RWPE2 (cell line): ENCODE data around the gene NDUFB5.
A peak's percentile ranks its signal among the peaks of the same experiment; 100 is the strongest.

Source experiments
- ATAC-seq: fragments of 200-7000 bp; cut with Tn5 transposase; 3 replicates; pipeline ENCODE4 v1.9.1; 2021; ENCODE audit warnings: low read depth
- DNase-seq: peaks from one replicate; pipeline ENCODE4 v3.0.0-alpha.2; 2020; ENCODE audit warnings: low spot score
- H3K27ac ChIP-seq: fragments of 450-650 bp; 2 replicates; pipeline ENCODE4 v1.5.1; 2017; ENCODE audit warnings: mild to moderate bottlenecking; ENCODE audit not compliant: poor library complexity, severe bottlenecking
- H3K27me3 ChIP-seq: fragments of 250-450 bp; sonication (Bioruptor Pico); 2 replicates; pipeline ENCODE4 v1.5.1; 2021; ENCODE audit warnings: mild to moderate bottlenecking, moderate library complexity; ENCODE audit not compliant: insufficient read depth, poor library complexity, severe bottlenecking
- H3K36me3 ChIP-seq: fragments of 250-450 bp; sonication (Bioruptor Pico); 2 replicates; pipeline ENCODE4 v1.5.1; 2020; ENCODE audit warnings: low read depth, mild to moderate bottlenecking, moderate library complexity
- H3K4me1 ChIP-seq: fragments of 250-450 bp; sonication (Bioruptor Pico); 2 replicates; pipeline ENCODE4 v1.5.1; 2021; ENCODE audit warnings: mild to moderate bottlenecking, moderate library complexity; ENCODE audit not compliant: insufficient read depth, poor library complexity, severe bottlenecking
- H3K4me3 ChIP-seq: fragments of 250-450 bp; sonication (Bioruptor Pico); 2 replicates; pipeline ENCODE4 v1.5.1; 2021; ENCODE audit warnings: mild to moderate bottlenecking, moderate library complexity; ENCODE audit not compliant: severe bottlenecking
- H3K9me3 ChIP-seq: fragments of 250-450 bp; sonication (Bioruptor Pico); 2 replicates; pipeline ENCODE4 v1.5.1; 2021; ENCODE audit warnings: mild to moderate bottlenecking, moderate library complexity; ENCODE audit not compliant: severe bottlenecking
- TF ChIP-seq, protein P1 (sequence below): fragments of 450-650 bp; IDR thresholded peaks from one replicate; pipeline ENCODE4 v1.5.1; 2017; ENCODE audit warnings: mild to moderate bottlenecking, moderate library complexity; ENCODE audit not compliant: poor library complexity, severe bottlenecking

NDUFB5 gene

GRCh38 chr3:179608931-179609720 is 4.5 kb downstream of the NDUFB5 start:
- no peaks in the 10 kb centered on the region for H3K27me3 ChIP-seq
- H3K9me3 ChIP-seq: no peaks in the 10 kb centered on the region
- H3K36me3 ChIP-seq: peaks cover 42% of the 10 kb centered on the region
- peaks cover 6% of the 10 kb centered on the region for H3K4me1 ChIP-seq
- no peak for ATAC-seq
- TF ChIP-seq, protein P1, sequence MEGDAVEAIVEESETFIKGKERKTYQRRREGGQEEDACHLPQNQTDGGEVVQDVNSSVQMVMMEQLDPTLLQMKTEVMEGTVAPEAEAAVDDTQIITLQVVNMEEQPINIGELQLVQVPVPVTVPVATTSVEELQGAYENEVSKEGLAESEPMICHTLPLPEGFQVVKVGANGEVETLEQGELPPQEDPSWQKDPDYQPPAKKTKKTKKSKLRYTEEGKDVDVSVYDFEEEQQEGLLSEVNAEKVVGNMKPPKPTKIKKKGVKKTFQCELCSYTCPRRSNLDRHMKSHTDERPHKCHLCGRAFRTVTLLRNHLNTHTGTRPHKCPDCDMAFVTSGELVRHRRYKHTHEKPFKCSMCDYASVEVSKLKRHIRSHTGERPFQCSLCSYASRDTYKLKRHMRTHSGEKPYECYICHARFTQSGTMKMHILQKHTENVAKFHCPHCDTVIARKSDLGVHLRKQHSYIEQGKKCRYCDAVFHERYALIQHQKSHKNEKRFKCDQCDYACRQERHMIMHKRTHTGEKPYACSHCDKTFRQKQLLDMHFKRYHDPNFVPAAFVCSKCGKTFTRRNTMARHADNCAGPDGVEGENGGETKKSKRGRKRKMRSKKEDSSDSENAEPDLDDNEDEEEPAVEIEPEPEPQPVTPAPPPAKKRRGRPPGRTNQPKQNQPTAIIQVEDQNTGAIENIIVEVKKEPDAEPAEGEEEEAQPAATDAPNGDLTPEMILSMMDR: no peak
- H3K4me3 ChIP-seq: no peak overlapping the region
- no peak for DNase-seq
- no peak overlapping the region for H3K27ac ChIP-seq

GRCh38 chr3:179610066-179610465 is 5.5 kb downstream of the NDUFB5 start:
- TF ChIP-seq, protein P1: no peak
- H3K36me3 ChIP-seq: peaks cover 50% of the 10 kb centered on the region
- no peak for DNase-seq
- no peaks in the 10 kb centered on the region for H3K9me3 ChIP-seq
- ATAC-seq: no peak
- no peak overlapping the region for H3K4me3 ChIP-seq
- no peak overlapping the region for H3K27ac ChIP-seq
- H3K4me1 ChIP-seq: peaks cover 6% of the 10 kb centered on the region
- no peaks in the 10 kb centered on the region for H3K27me3 ChIP-seq

- DNase-seq (no peak), ATAC-seq (0 out of 3 replicates have a peak, but pooled peaks have one; percentile 35)
- Histone ChIP-seq H3K27me3 (no peaks in the 10 kb centered on the region), H3K4me1 (peaks cover 6% of the 10 kb centered on the region), H3K27ac (no peak overlapping the region), H3K9me3 (no peaks in the 10 kb centered on the region), H3K36me3 (peaks cover 67% of the 10 kb centered on the region), H3K4me3 (no peak overlapping the region)
- TF ChIP-seq, protein P1: no peak
Observed at GRCh38 chr3:179613807-179614206, 9.2 kb downstream of the NDUFB5 start.

DNA sequence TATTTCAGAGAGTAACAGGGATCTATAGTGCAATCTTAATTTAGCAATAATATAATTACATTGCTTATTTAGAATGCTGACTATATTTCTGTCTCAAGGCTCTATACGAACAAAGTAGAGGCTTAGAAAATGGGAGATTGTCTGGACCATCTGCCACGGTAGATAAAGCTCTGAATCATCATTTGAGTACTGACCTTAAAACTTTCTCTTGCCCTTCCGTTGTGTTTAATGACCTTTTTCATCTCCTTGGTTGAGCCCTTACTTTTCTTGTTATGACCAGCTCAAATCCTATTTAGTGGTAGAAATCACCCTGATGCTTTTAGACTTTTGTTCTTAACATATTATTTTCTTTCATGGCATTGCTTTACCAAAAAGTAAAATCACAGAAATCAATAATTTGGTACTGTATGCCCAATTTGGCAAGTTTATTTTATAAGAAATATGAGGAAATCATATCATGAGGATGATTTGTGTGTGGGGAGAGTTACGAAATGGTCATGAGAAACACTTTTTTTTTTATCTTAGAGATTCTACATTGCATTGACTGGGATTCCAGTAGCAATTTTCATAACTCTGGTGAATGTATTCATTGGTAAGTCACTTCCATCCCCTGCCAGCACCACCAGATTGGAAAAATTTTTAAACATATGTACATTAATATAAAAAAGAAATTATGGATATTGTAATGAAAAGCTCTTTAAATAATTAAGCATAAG is 11.0 kb downstream of the NDUFB5 start:
- H3K36me3 ChIP-seq: peaks cover 68% of the 10 kb centered on the region
- H3K4me1 ChIP-seq: peaks cover 6% of the 10 kb centered on the region
- DNase-seq (no peak), ATAC-seq (no peak)
- H3K9me3 ChIP-seq: no peaks in the 10 kb centered on the region
- H3K4me3 ChIP-seq: no peak overlapping the region
- no peak overlapping the region for H3K27ac ChIP-seq
- TF ChIP-seq, protein P1: no peak
- no peaks in the 10 kb centered on the region for H3K27me3 ChIP-seq
